Suprapubic skin (tissue), 4 donors: ENCODE results near the gene C2CD4D. TPM values are rescaled to one million over a fixed set of nuclear protein-coding genes. Genes with fewer than 3 reads are reported as not detected.

Experiments
- DNase-seq, 2 donors: peaks; one replicate each; pipeline ENCODE4 v3.0.0-alpha.2; 2019; ENCODE audit warnings: low spot score in 2 of 2
- H3K27ac ChIP-seq: fragments of 200-600 bp; sonication (generic); one replicate; pipeline ENCODE4 v1.5.1; 2019
- H3K27me3 ChIP-seq: fragments of 200-600 bp; sonication (generic); one replicate; pipeline ENCODE4 v1.5.1; 2019
- H3K36me3 ChIP-seq: fragments of 200-600 bp; sonication (generic); one replicate; pipeline ENCODE4 v1.5.1; 2019
- H3K4me1 ChIP-seq: fragments of 200-600 bp; sonication (generic); one replicate; pipeline ENCODE4 v1.5.1; 2019
- H3K4me3 ChIP-seq: fragments of 200-600 bp; sonication (generic); one replicate; pipeline ENCODE4 v1.5.1; 2019; ENCODE audit warnings: mild to moderate bottlenecking
- H3K9me3 ChIP-seq: fragments of 200-600 bp; sonication (generic); one replicate; pipeline ENCODE4 v1.5.1; 2019
- CTCF ChIP-seq, 2 donors: fragments of 200-600 bp in 1 of 2; fragments of 450-650 bp in 1 of 2; sonication (generic) in 1 of 2; IDR thresholded peaks; one replicate each; pipeline ENCODE4 v1.5.1; 2016 to 2019; ENCODE audit warnings: antibody characterized with exemption in 2 of 2, mild to moderate bottlenecking in 1 of 2, moderate library complexity in 1 of 2
- EP300 ChIP-seq: sonication (generic); formaldehyde crosslinking; IDR thresholded peaks from one replicate; pipeline ENCODE4 v1.6.1; 2017; ENCODE audit warnings: antibody characterized with exemption
- POLR2A ChIP-seq, 2 donors: fragments of 450-650 bp; IDR thresholded peaks; one replicate each; pipeline ENCODE4 v1.6.1; 2017; ENCODE audit warnings: antibody characterized with exemption in 2 of 2, mild to moderate bottlenecking in 2 of 2, moderate library complexity in 2 of 2
- POLR2AphosphoS5 ChIP-seq, 3 donors: sonication (generic); formaldehyde crosslinking; IDR thresholded peaks; one replicate each; pipeline ENCODE4 v1.6.1; 2017; ENCODE audit warnings: antibody characterized with exemption in 3 of 3
- WGBS: methylation state at CpG from one replicate; pipeline ENCODE4 v1.1.5; 2018; 5-methylcytosine and 5-hydroxymethylcytosine counted together
- total RNA-seq, 4 donors: library from RNA; depleted of rRNA; stranded (reverse); fragments of >200 nt; gene quantifications; one replicate each; pipeline ENCODE4 v1.1.0, GENCODE V29; 2016

Gene C2CD4D
- total RNA-seq, 4 donors from 2014 or later: 0.68 to 7.3 (median 2.1) TPM

GRCh38 chr1:151790071-151790939, 49.3 kb downstream of the C2CD4D start, which contains the start of gene TDRKH:
Gene TDRKH (minus strand): TSS chr1:151790500. CDS start chr1:151783022, 7,478 bp downstream.
- H3K27me3 ChIP-seq: no peaks in the 10 kb centered on the region
- H3K4me1 ChIP-seq: peaks cover 22% of the 10 kb centered on the region
- H3K4me3 ChIP-seq: peak within 1 kb of the TSS; percentile 64
- peak in 1 of 3 donors; percentile 14 for TF ChIP-seq POLR2AphosphoS5 (IDR thresholded peaks at IDR 0.05)
- TF ChIP-seq EP300: no peak
- TF ChIP-seq POLR2A (IDR thresholded peaks at IDR 0.05): peak in 1 of 2 donors; percentile 45
- peak in 1 of 2 donors; percentile 29 for TF ChIP-seq CTCF (IDR thresholded peaks at IDR 0.05)
- H3K27ac ChIP-seq: peak within 1 kb of the TSS; percentile 15
- no peaks in the 10 kb centered on the region for H3K36me3 ChIP-seq
- DNase-seq: peak; percentile 99 to 100
- under 1% methylated on average over 36 of the region's 58 CpGs for WGBS
- H3K9me3 ChIP-seq: no peaks in the 10 kb centered on the region

Other genes starting within 250 kb of the C2CD4D start
- 10 to 100 TPM; 19.8 to 45.4 (median 29.0) TPM for gene SNX27, start 227.8 kb downstream of the C2CD4D start, total RNA-seq
- gene CELF3, start 123.0 kb downstream of the C2CD4D start, total RNA-seq: not detected
- not detected for gene RIIAD1, start 118.3 kb downstream of the C2CD4D start, total RNA-seq
- 10 to 100 TPM; 52.8 to 77.5 (median 59.4) TPM for gene MRPL9, start 76.3 kb downstream of the C2CD4D start, total RNA-seq
- 1 to 10 TPM; 1.2 to 4.1 (median 3.1) TPM for gene TDRKH, start 49.3 kb downstream of the C2CD4D start, total RNA-seq
- 1 to 10 TPM in 1 of 4 donors, under 1 TPM in 3; 0.38 to 2.7 (median 0.81) TPM for gene LINGO4, start 34.4 kb downstream of the C2CD4D start, total RNA-seq
- 10 to 100 TPM; 29.0 to 73.8 (median 43.0) TPM for gene RORC, start 8.0 kb downstream of the C2CD4D start, total RNA-seq
- gene THEM5, start 13.9 kb upstream of the C2CD4D start, total RNA-seq: 10 to 100 TPM; 29.1 to 89.7 (median 64.3) TPM
- 10 to 100 TPM in 1 of 4 donors, 1 to 10 TPM in 3; 6.7 to 31.5 (median 8.9) TPM for gene THEM4, start 69.7 kb upstream of the C2CD4D start, total RNA-seq
- 100 to 1,000 TPM; 109 to 247 (median 171) TPM for gene S100A10, start 154.0 kb upstream of the C2CD4D start, total RNA-seq
- gene S100A11, start 197.2 kb upstream of the C2CD4D start, total RNA-seq: 100 to 1,000 TPM; 431 to 722 (median 606) TPM
- gene TCHHL1, start 249.2 kb upstream of the C2CD4D start, total RNA-seq: 1 to 10 TPM in 3 of 4 donors, not detected in 1; 1.7 to 4.4 (median 3.3) TPM